CD14-positive monocyte (primary cell): Measurements from ENCODE around the gene GRK3. TPM values are rescaled to one million over a fixed set of nuclear protein-coding genes. Genes with fewer than 3 reads are reported as not detected.

Experiments used
- DNase-seq, 3 donors: peaks; one replicate each; pipeline ENCODE4 v3.0.0-alpha.2; 2011 to 2022
- H2AFZ ChIP-seq: 2 replicates; pipeline ENCODE4 v1.6.0; 2012; ENCODE audit warnings: mild to moderate bottlenecking, low read depth, low read length, inconsistent platforms; ENCODE audit not compliant: insufficient read depth, poor library complexity, severe bottlenecking
- H3K27ac ChIP-seq, 2 donors: 1 replicate in 1 of 2; 2 replicates in 1 of 2; pipeline ENCODE4 v1.5.1; 2012 to 2013; ENCODE audit warnings: low read length in 2 of 2, control low read depth in 1 of 2, inconsistent platforms in 1 of 2, low read depth in 1 of 2, mild to moderate bottlenecking in 1 of 2
- H3K27me3 ChIP-seq, 2 donors: one replicate each; pipeline versions ENCODE4 v1.6.0 to v1.6.1; 2011 to 2013; ENCODE audit warnings: low read length in 2 of 2; ENCODE audit not compliant: control insufficient read depth in 2 of 2, insufficient read depth in 2 of 2
- H3K36me3 ChIP-seq, 2 donors: replicated peaks in 1 of 2; 1 replicate in 1 of 2; 2 replicates in 1 of 2; pipeline versions ENCODE4 v1.5.1 to v1.6.1; 2012 to 2013; ENCODE audit warnings: low read length in 2 of 2, control low read depth in 1 of 2, inconsistent platforms in 1 of 2, mild to moderate bottlenecking in 1 of 2; ENCODE audit not compliant: insufficient read depth in 2 of 2, control insufficient read depth in 1 of 2
- H3K4me1 ChIP-seq, 2 donors: 1 replicate in 1 of 2; 2 replicates in 1 of 2; pipeline versions ENCODE4 v1.5.1 to v1.6.1; 2012 to 2013; ENCODE audit warnings: low read length in 2 of 2, control low read depth in 1 of 2, inconsistent platforms in 1 of 2, mild to moderate bottlenecking in 1 of 2, moderate library complexity in 1 of 2; ENCODE audit not compliant: insufficient read depth in 2 of 2, control insufficient read depth in 1 of 2
- H3K4me2 ChIP-seq: replicated peaks from 2 replicates; pipeline ENCODE3; 2012; ENCODE audit warnings: low read length, moderate library complexity, mild to moderate bottlenecking; ENCODE audit not compliant: poor library complexity, severe bottlenecking; ENCODE audit errors: extremely low read depth
- H3K4me3 ChIP-seq, 3 experiments: fragments of 200-600 bp in 1 of 3; sonication (generic) in 1 of 3; replicated peaks in 1 of 3; 1 replicate in 2 of 3; 2 replicates in 1 of 3; pipeline ENCODE4 v1.5.1; 2011 to 2013; ENCODE audit warnings: low read length in 3 of 3, mild to moderate bottlenecking in 3 of 3, control low read depth in 2 of 3, low read depth in 2 of 3, inconsistent platforms in 1 of 3, moderate library complexity in 1 of 3
- H3K79me2 ChIP-seq: 2 replicates; pipeline ENCODE4 v1.6.0; 2012; ENCODE audit warnings: mild to moderate bottlenecking, control low read depth, inconsistent platforms, low read length, moderate library complexity; ENCODE audit not compliant: insufficient read depth
- H3K9ac ChIP-seq: 2 replicates; pipeline ENCODE4 v1.6.0; 2017; ENCODE audit warnings: low read length, mild to moderate bottlenecking; ENCODE audit not compliant: insufficient read depth, poor library complexity, severe bottlenecking
- H3K9me3 ChIP-seq, 2 donors: replicated peaks in 1 of 2; 1 replicate in 1 of 2; 2 replicates in 1 of 2; pipeline versions ENCODE4 v1.5.1 to v1.6.1; 2012 to 2013; ENCODE audit warnings: low read length in 2 of 2, control low read depth in 1 of 2; ENCODE audit not compliant: control insufficient read depth in 1 of 2, insufficient read depth in 1 of 2
- H4K20me1 ChIP-seq: 2 replicates; pipeline ENCODE4 v1.6.0; 2012; ENCODE audit warnings: mild to moderate bottlenecking, low read length, control low read depth, moderate library complexity; ENCODE audit not compliant: insufficient read depth
- H3K27ac Mint-ChIP-seq, 7 donors: one replicate each; pipeline ENCODE4 v1.8.0; 2020; ENCODE audit warnings: mild to moderate bottlenecking in 7 of 7, mixed read lengths in 7 of 7, moderate library complexity in 6 of 7, inconsistent platforms in 2 of 7
- H3K27me3 Mint-ChIP-seq, 3 donors: one replicate each; pipeline ENCODE4 v1.8.0; 2021 to 2022; ENCODE audit warnings: low read depth in 3 of 3, mild to moderate bottlenecking in 3 of 3, mixed read lengths in 3 of 3, moderate library complexity in 3 of 3, inconsistent platforms in 1 of 3
- H3K36me3 Mint-ChIP-seq, 2 donors: one replicate each; pipeline ENCODE4 v1.8.0; 2020; ENCODE audit warnings: mixed read lengths in 2 of 2, inconsistent platforms in 1 of 2, mild to moderate bottlenecking in 1 of 2
- H3K4me1 Mint-ChIP-seq: one replicate; pipeline ENCODE4 v1.8.0; 2020; ENCODE audit warnings: mild to moderate bottlenecking, mixed read lengths
- H3K4me3 Mint-ChIP-seq, 2 donors: one replicate each; pipeline ENCODE4 v1.8.0; 2020; ENCODE audit warnings: mild to moderate bottlenecking in 2 of 2, mixed read lengths in 2 of 2, moderate library complexity in 1 of 2
- H3K9me3 Mint-ChIP-seq, 7 donors: one replicate each; pipeline ENCODE4 v1.8.0; 2020 to 2022; ENCODE audit warnings: mixed read lengths in 7 of 7, mild to moderate bottlenecking in 6 of 7, moderate library complexity in 6 of 7, inconsistent platforms in 2 of 7
- CTCF ChIP-seq: fragments of 200-600 bp; IDR thresholded peaks from one replicate; pipeline ENCODE4 v1.8.0; 2022; ENCODE audit warnings: antibody characterized with exemption, mild to moderate bottlenecking
- WGBS: methylation state at CpG from one replicate; pipeline ENCODE4 v1.1.5; 2013; ENCODE audit warnings: missing lambda C conversion rate; ENCODE audit not compliant: insufficient coverage; 5-methylcytosine and 5-hydroxymethylcytosine counted together
- intact Hi-C, 2 donors: fragments of 100-400 bp; cut with micrococcal nuclease; formaldehyde crosslinking; loops; one replicate each; pipeline versions ENCODE4 v1.15.0 to v1.15.1; 2023
- polyA plus RNA-seq, 3 donors: library from polyadenylated mRNA; depleted of rRNA in 1 of 3; unstranded in 2 of 3; stranded (reverse) in 1 of 3; fragments of 300-500 nt in 2 of 3; fragments of >200 nt in 1 of 3; fragmentation: Illumina TruSeq in 2 of 3; gene quantifications; 1 replicate in 2 of 3; 2 replicates in 1 of 3; pipeline ENCODE4 v1.2.3, GENCODE V29; 2012 to 2021

Gene GRK3
- polyA plus RNA-seq, 3 donors, result 8.3 to 33.3 (median 9.6) TPM

GRCh38 chr22:25748140-25748539, 183.7 kb downstream of the GRK3 start:
- Histone ChIP-seq H3K27ac (no peak overlapping the region), H4K20me1 (no peaks in the 10 kb centered on the region), H2AFZ (no peak overlapping the region), H3K27me3 (no peaks in the 10 kb centered on the region), H3K4me1 (peaks cover 0 to 3% of the 10 kb centered on the region in 2 donors), H3K4me2 (no peak overlapping the region), H3K9me3 (no peaks in the 10 kb centered on the region), H3K4me3 (no peak overlapping the region), H3K36me3 (no peaks in the 10 kb centered on the region), H3K79me2 (no peaks in the 10 kb centered on the region), H3K9ac (no peak overlapping the region)
- 70% methylated on average over 2 of the region's 5 CpGs for WGBS
- Mint-ChIP-seq H3K27me3 (peaks cover 5 to 13% (median 9%) of the 10 kb centered on the region in 3 donors), H3K36me3 (no peaks in the 10 kb centered on the region), H3K4me3 (no peak overlapping the region), H3K4me1 (peaks cover 10% of the 10 kb centered on the region), H3K27ac (peak overlapping the region in 1 of 7 donors; percentile 36), H3K9me3 (peaks cover 0 to 2% (median 0%) of the 10 kb centered on the region in 7 donors)
- intact Hi-C loops, result loop anchor here in 1 of 2 donors (10.0 kb wide), 1 partner anchor 57 kb away; no protein-coding TSS in a partner anchor
- peak in 2 of 3 donors; percentile 8 to 31 for DNase-seq
- TF ChIP-seq CTCF, result no peak

- no peaks in the 10 kb centered on the region for H3K36me3 ChIP-seq
- Mint-ChIP-seq H3K9me3 (peaks cover 0 to 5% (median 0%) of the 10 kb centered on the region in 7 donors), H3K27me3 (peaks cover 5 to 11% (median 9%) of the 10 kb centered on the region in 3 donors), H3K36me3 (no peaks in the 10 kb centered on the region), H3K4me1 (peaks cover 10% of the 10 kb centered on the region), H3K27ac (peak overlapping the region in 1 of 7 donors; percentile 48), H3K4me3 (no peak overlapping the region)
- no peak overlapping the region for H3K9ac ChIP-seq
- H3K9me3 ChIP-seq, result no peaks in the 10 kb centered on the region
- H3K27ac ChIP-seq, result no peak overlapping the region
- H3K4me2 ChIP-seq, result no peak overlapping the region
- DNase-seq, result no peak
- peaks cover 0 to 3% of the 10 kb centered on the region in 2 donors for H3K4me1 ChIP-seq
- H3K79me2 ChIP-seq, result no peaks in the 10 kb centered on the region
- no peak overlapping the region for H3K4me3 ChIP-seq
- no peak for TF ChIP-seq CTCF
- no peaks in the 10 kb centered on the region for H3K27me3 ChIP-seq
- H2AFZ ChIP-seq, result no peak overlapping the region
- H4K20me1 ChIP-seq, result no peaks in the 10 kb centered on the region
- no CpG with 5 or more reads among the region's 2 CpGs for WGBS
- intact Hi-C loops, result loop anchor here in 1 of 2 donors (10.0 kb wide), 1 partner anchor 56 kb away; no protein-coding TSS in a partner anchor
These were observed 184.2 kb downstream of the GRK3 start for GRCh38 chr22:25748704-25749103.
